ENCODE results near the gene CTNND2. TPM values are rescaled to one million over a fixed set of nuclear protein-coding genes. Genes with fewer than 3 reads are reported as not detected.

The CTNND2 gene
- total and polyA plus RNA-seq, 4 donors: 0.30 to 2.2 (median 0.71) TPM

GRCh38 chr5:11075035-11075805 lies 829.0 kb downstream of the CTNND2 start:
- no peak for DNase-seq
- TF ChIP-seq, protein P1, sequence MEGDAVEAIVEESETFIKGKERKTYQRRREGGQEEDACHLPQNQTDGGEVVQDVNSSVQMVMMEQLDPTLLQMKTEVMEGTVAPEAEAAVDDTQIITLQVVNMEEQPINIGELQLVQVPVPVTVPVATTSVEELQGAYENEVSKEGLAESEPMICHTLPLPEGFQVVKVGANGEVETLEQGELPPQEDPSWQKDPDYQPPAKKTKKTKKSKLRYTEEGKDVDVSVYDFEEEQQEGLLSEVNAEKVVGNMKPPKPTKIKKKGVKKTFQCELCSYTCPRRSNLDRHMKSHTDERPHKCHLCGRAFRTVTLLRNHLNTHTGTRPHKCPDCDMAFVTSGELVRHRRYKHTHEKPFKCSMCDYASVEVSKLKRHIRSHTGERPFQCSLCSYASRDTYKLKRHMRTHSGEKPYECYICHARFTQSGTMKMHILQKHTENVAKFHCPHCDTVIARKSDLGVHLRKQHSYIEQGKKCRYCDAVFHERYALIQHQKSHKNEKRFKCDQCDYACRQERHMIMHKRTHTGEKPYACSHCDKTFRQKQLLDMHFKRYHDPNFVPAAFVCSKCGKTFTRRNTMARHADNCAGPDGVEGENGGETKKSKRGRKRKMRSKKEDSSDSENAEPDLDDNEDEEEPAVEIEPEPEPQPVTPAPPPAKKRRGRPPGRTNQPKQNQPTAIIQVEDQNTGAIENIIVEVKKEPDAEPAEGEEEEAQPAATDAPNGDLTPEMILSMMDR (IDR thresholded peaks at IDR 0.05; ENCODE audit: control extremely low read depth, extremely low read depth): no peak
- Histone ChIP-seq H3K27me3 (ENCODE audit: control insufficient read depth in 3 of 3, insufficient read depth in 3 of 3, low read length in 2 of 3) (no peaks in the 10 kb centered on the region), H3K4me1 (ENCODE audit: control insufficient read depth in 5 of 5, insufficient read depth in 5 of 5, low read length in 5 of 5) (no peaks in the 10 kb centered on the region), H3K4me3 (no peak overlapping the region), H3K36me3 (ENCODE audit: control insufficient read depth in 4 of 4, insufficient read depth in 4 of 4, low read length in 4 of 4) (no peaks in the 10 kb centered on the region), H3K9me3 (ENCODE audit: control insufficient read depth in 4 of 4, insufficient read depth in 3 of 4, low read length in 3 of 4) (peaks cover 0 to 4% (median 0%) of the 10 kb centered on the region in 4 donors), H3K27ac (ENCODE audit: low read depth in 1 of 2, low read length in 1 of 2) (no peak overlapping the region), H3K9ac (ENCODE audit: insufficient read depth in 1 of 2, low read length in 2 of 2) (no peak overlapping the region)
- ATAC-seq (ENCODE audit: insufficient read depth, low FRiP score): no peak
- 72 to 74% methylated on average over 12 of the region's 12 CpGs for WGBS, 2 donors

GRCh38 chr5:11072568-11072967 lies 831.7 kb downstream of the CTNND2 start:
- Histone ChIP-seq H3K36me3 (ENCODE audit: control insufficient read depth in 4 of 4, insufficient read depth in 4 of 4, low read length in 4 of 4) (no peaks in the 10 kb centered on the region), H3K9ac (ENCODE audit: insufficient read depth in 1 of 2, low read length in 2 of 2) (no peak overlapping the region), H3K27ac (ENCODE audit: low read depth in 1 of 2, low read length in 1 of 2) (no peak overlapping the region), H3K27me3 (ENCODE audit: control insufficient read depth in 3 of 3, insufficient read depth in 3 of 3, low read length in 2 of 3) (no peaks in the 10 kb centered on the region), H3K9me3 (ENCODE audit: control insufficient read depth in 4 of 4, insufficient read depth in 3 of 4, low read length in 3 of 4) (peaks cover 0 to 2% (median 0%) of the 10 kb centered on the region in 4 donors), H3K4me1 (ENCODE audit: control insufficient read depth in 5 of 5, insufficient read depth in 5 of 5, low read length in 5 of 5) (no peaks in the 10 kb centered on the region), H3K4me3 (no peak overlapping the region)
- TF ChIP-seq, protein P1 (IDR thresholded peaks at IDR 0.05; ENCODE audit: control extremely low read depth, extremely low read depth): no peak
- no peak for DNase-seq
- ATAC-seq (ENCODE audit: insufficient read depth, low FRiP score): no peak
- WGBS, 2 donors: 81 to 83% methylated on average over 5 of the region's 5 CpGs

DNA sequence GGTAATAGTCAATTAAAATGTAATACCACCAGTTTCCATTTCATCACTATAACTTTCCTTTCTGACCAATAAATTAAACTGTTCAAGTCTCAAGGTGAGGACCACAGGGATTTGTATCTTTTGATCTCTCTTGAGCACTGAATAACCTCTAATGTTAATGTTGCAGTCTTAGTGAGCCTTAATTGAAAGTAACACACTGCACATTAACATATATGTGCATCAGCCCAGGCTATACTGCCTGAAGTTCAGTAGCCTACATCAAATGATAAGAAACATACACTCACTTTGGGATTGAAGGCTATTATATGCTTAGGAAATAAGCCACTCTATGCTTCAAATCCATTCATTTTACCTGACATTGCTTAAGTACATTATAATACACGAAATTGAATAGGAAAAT lies 832.2 kb downstream of the CTNND2 start:
- WGBS, 2 donors: 72 to 85% methylated on average over 1 of the region's 1 CpG
- H3K4me1 ChIP-seq (ENCODE audit: control insufficient read depth in 5 of 5, insufficient read depth in 5 of 5, low read length in 5 of 5): no peaks in the 10 kb centered on the region
- TF ChIP-seq, protein P1 (IDR thresholded peaks at IDR 0.05; ENCODE audit: control extremely low read depth, extremely low read depth): no peak
- no peaks in the 10 kb centered on the region for H3K27me3 ChIP-seq (ENCODE audit: control insufficient read depth in 3 of 3, insufficient read depth in 3 of 3, low read length in 2 of 3)
- ATAC-seq (ENCODE audit: insufficient read depth, low FRiP score) (no peak), DNase-seq (no peak)
- no peaks in the 10 kb centered on the region for H3K36me3 ChIP-seq (ENCODE audit: control insufficient read depth in 4 of 4, insufficient read depth in 4 of 4, low read length in 4 of 4)
- H3K9ac ChIP-seq (ENCODE audit: insufficient read depth in 1 of 2, low read length in 2 of 2): no peak overlapping the region
- H3K4me3 ChIP-seq: no peak overlapping the region
- peaks cover 0 to 2% (median 0%) of the 10 kb centered on the region in 4 donors for H3K9me3 ChIP-seq (ENCODE audit: control insufficient read depth in 4 of 4, insufficient read depth in 3 of 4, low read length in 3 of 4)
- H3K27ac ChIP-seq (ENCODE audit: low read depth in 1 of 2, low read length in 1 of 2): no peak overlapping the region
